Pancreas (tissue), 10 donors: Measurements from ENCODE around the gene GLCE. TPM values are rescaled to one million over a fixed set of nuclear protein-coding genes. Genes with fewer than 3 reads are reported as not detected.
A peak's percentile ranks its signal among the peaks of the same experiment; 100 is the strongest.

Experiments used
- ATAC-seq, 4 donors: fragments of 200-7000 bp; cut with Tn5 transposase; one replicate each; pipeline versions ENCODE4 v1.8.0 to v1.9.1; 2020; ENCODE audit warnings: mild to moderate bottlenecking in 4 of 4, moderate library complexity in 4 of 4
- DNase-seq, 6 donors: peaks; one replicate each; pipeline ENCODE4 v3.0.0-alpha.2; 2020
- FAIRE-seq: peaks from 2 replicates; lab custom pipeline; 2012; peaks lifted over from hg19 to GRCh38; lab: Jason Lieb, UNC
- H3K27ac ChIP-seq, 4 donors: fragments of 200-600 bp; sonication (generic); 1 replicate in 3 of 4; 2 replicates in 1 of 4; pipeline versions ENCODE4 v1.5.0 to v1.8.0; 2020
- H3K27me3 ChIP-seq, 4 donors: fragments of 200-600 bp; one replicate each; pipeline ENCODE4 v1.8.0; 2021
- H3K36me3 ChIP-seq, 3 donors: fragments of 200-600 bp; sonication (generic) in 1 of 3; one replicate each; pipeline versions ENCODE4 v1.5.0 to v1.8.0; 2020 to 2021
- H3K4me1 ChIP-seq, 3 donors: fragments of 200-600 bp; one replicate each; pipeline ENCODE4 v1.8.0; 2021
- H3K4me3 ChIP-seq, 4 donors: fragments of 200-600 bp; sonication (generic) in 2 of 4; one replicate each; pipeline versions ENCODE4 v1.5.0 to v1.8.0; 2020 to 2021
- H3K9me3 ChIP-seq, 4 donors: fragments of 200-600 bp; one replicate each; pipeline ENCODE4 v1.8.0; 2021
- WGBS, 2 donors: extraction: QIAGEN DNeasy Blood & Tissue Kit; methylation state at CpG; one replicate each; pipeline ENCODE4 v1.1.7; 2013; 5-methylcytosine and 5-hydroxymethylcytosine counted together
- intact Hi-C, 3 donors: fragments of 100-400 bp; cut with DNase I; formaldehyde crosslinking; loops; one replicate each; pipeline versions ENCODE4 v1.11.1 to v1.14.2; 2022
- polyA plus RNA-seq, 2 donors: library from polyadenylated mRNA; stranded (reverse); fragments of 200-250 nt; gene quantifications; one replicate each; pipeline ENCODE4 v1.2.3, GENCODE V29; 2013
- total RNA-seq, 6 donors: library from RNA; stranded (reverse); fragmentation: NEBNext Ultra II Directional in 4 of 6; extraction: Animal tissue kit (Norgen Biotek cat#: 25700) in 4 of 6; gene quantifications; one replicate each; pipeline versions ENCODE4 v1.2.1 to v1.2.4, GENCODE V29; 2021 to 2023
- TF ChIP-seq, protein P1 (sequence below), 4 donors: fragments of 200-600 bp; sonication (generic) in 3 of 4; IDR thresholded peaks; one replicate each; pipeline versions ENCODE4 v1.5.0 to v1.8.0; 2021; ENCODE audit warnings: antibody characterized with exemption in 4 of 4
- donor health status: healthy with polysubstance abuse.
- donor health status: DM: no; HTN: no; CAD: no; lungs with moderate emphysema.
- donor health status: DM: no; HTN: no; CAD: no.
- donor health status: control.
- donor health status: control.
- donor health status: Bipolar disorder and iron deficiency.
- donor health status: DM: yes; HTN: yes; CAD: no.
- donor health status: DM: no; HTN: no; CAD: no.
- donor health status: DM: no; HTN: no; CAD: no.
- donor health status: DM: yes; HTN: yes; CAD: no.

The GLCE gene
- total and polyA plus RNA-seq, 8 donors: 2.7 to 10.8 (median 5.9) TPM

DNA sequence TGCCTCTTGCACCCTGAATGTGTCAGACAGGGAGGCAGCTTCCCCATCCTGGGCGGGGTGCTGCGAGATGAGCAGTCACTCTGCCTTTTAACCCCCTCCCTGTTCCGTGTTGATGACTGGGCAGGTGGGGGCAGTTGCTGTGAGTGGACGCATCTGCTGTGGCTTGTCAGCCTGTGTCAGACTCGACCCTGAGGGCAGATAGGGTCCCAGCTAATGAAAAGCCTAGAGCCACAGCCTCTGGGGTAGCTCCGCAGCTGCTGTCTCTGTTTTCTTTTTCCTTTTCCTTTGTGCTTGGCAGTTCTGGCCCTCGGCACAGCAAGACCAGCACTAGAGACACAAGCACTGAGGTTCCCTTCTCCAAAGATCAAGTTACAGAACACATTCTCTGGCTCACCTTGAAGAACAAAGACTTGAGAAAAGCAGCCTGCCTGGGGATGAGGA lies 43.0 kb upstream of the GLCE start:
- Histone ChIP-seq H3K36me3 (no peaks in the 10 kb centered on the region), H3K27ac (no peak overlapping the region), H3K4me1 (no peaks in the 10 kb centered on the region), H3K9me3 (no peaks in the 10 kb centered on the region), H3K4me3 (no peak overlapping the region), H3K27me3 (no peaks in the 10 kb centered on the region)
- FAIRE-seq (no peak), DNase-seq (no peak), ATAC-seq (no peak)
- 47% methylated on average over 7 of the region's 7 CpGs for WGBS, 2 donors
- TF ChIP-seq, protein P1, sequence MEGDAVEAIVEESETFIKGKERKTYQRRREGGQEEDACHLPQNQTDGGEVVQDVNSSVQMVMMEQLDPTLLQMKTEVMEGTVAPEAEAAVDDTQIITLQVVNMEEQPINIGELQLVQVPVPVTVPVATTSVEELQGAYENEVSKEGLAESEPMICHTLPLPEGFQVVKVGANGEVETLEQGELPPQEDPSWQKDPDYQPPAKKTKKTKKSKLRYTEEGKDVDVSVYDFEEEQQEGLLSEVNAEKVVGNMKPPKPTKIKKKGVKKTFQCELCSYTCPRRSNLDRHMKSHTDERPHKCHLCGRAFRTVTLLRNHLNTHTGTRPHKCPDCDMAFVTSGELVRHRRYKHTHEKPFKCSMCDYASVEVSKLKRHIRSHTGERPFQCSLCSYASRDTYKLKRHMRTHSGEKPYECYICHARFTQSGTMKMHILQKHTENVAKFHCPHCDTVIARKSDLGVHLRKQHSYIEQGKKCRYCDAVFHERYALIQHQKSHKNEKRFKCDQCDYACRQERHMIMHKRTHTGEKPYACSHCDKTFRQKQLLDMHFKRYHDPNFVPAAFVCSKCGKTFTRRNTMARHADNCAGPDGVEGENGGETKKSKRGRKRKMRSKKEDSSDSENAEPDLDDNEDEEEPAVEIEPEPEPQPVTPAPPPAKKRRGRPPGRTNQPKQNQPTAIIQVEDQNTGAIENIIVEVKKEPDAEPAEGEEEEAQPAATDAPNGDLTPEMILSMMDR (IDR thresholded peaks at IDR 0.05): no peak
- intact Hi-C loops: no loop called here

DNA sequence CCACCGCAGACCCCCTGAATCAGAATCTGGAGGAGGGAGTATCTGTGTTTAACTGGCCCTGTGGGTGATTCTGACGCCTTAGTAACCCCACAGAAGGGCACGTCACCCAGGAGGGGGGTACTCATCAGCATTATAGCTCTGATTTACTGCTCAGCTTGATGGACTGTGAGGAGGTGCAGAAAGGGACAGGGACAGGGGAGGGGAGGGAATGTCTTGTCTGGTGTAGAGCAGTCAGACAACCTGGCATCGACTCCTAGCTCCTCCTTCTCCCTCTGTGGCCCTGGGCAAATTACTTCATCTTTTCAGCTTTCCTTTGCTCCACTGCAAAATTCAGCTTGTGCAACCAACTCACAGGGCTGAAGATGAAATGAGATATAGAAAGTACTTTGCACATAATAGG lies 42.3 kb upstream of the GLCE start:
- TF ChIP-seq, protein P1 (IDR thresholded peaks at IDR 0.05): no peak
- intact Hi-C loops: no loop called here
- DNase-seq: no peak
- H3K27ac ChIP-seq: no peak overlapping the region
- H3K27me3 ChIP-seq: no peaks in the 10 kb centered on the region
- no peaks in the 10 kb centered on the region for H3K36me3 ChIP-seq
- ATAC-seq: peak in 1 of 4 donors; percentile 37
- no peak overlapping the region for H3K4me3 ChIP-seq
- H3K4me1 ChIP-seq: no peaks in the 10 kb centered on the region
- no peaks in the 10 kb centered on the region for H3K9me3 ChIP-seq
- FAIRE-seq: no peak
- 40 to 55% methylated on average over 4 of the region's 4 CpGs for WGBS, 2 donors

DNA sequence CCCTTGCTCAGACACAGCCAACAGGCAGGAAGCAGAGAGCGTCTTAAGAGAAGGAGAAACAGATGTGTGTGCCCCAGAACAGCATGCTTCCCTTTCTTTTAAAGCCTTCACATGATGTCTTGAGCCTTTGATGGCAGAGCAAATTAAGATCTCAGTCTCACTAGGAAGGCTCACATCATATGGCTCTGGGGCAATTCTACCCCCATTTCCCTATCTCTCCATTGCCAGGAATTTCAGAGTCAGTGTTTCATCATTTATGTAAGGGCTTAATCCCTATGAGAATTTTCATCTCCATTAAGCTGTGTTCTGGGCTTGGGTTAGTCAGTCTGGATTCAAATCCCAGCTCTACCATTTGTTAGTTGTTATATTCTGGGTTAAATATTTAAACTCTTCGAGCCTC lies 41.4 kb upstream of the GLCE start:
- intact Hi-C loops: no loop called here
- Histone ChIP-seq H3K27me3 (no peaks in the 10 kb centered on the region), H3K9me3 (no peaks in the 10 kb centered on the region), H3K4me1 (no peaks in the 10 kb centered on the region), H3K27ac (no peak overlapping the region), H3K4me3 (no peak overlapping the region), H3K36me3 (no peaks in the 10 kb centered on the region)
- ATAC-seq (no peak), DNase-seq (no peak), FAIRE-seq (no peak)
- 77 to 85% methylated on average over 2 of the region's 2 CpGs for WGBS, 2 donors
- TF ChIP-seq, protein P1 (IDR thresholded peaks at IDR 0.05): no peak

DNA sequence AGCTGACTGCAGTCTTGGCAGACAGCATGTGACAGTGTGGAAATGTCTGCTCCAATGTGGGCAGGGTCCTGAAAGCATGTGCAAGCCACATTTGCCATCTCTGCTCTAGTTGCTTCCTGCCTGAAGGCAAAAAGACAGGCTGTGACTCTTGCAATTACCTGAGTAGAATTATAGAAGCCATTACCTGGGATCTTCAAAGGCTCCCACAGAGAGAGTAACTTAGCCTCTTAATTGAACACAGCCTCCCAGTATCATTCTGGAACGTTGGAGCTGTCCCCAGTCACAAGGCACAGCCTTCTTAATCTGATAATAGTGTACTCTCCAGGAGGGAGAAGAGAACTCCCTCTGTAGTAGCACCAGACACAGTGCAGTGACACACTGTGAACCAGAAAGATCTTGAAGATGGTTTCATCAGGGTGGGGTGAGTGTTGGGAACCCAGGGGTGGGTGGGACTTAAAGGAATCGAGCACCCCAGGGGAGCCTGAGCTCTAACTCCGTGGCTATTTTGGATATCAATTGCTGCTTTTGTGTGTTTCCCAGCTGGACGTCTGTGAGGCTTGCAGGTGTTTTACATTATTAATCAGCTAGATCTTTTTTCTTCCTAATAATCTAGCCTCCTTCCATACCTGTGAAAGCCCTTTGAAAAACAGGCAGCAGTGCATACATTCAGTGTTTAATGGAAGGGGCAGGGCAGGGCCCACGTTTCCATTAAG lies 40.6 kb upstream of the GLCE start:
- H3K9me3 ChIP-seq: no peaks in the 10 kb centered on the region
- 45 to 46% methylated on average over 5 of the region's 5 CpGs for WGBS, 2 donors
- no peaks in the 10 kb centered on the region for H3K36me3 ChIP-seq
- DNase-seq: no peak
- ATAC-seq: no peak
- TF ChIP-seq, protein P1 (IDR thresholded peaks at IDR 0.05): no peak
- FAIRE-seq: no peak
- intact Hi-C loops: no loop called here
- H3K4me1 ChIP-seq: no peaks in the 10 kb centered on the region
- no peak overlapping the region for H3K27ac ChIP-seq
- no peak overlapping the region for H3K4me3 ChIP-seq
- H3K27me3 ChIP-seq: no peaks in the 10 kb centered on the region

DNA sequence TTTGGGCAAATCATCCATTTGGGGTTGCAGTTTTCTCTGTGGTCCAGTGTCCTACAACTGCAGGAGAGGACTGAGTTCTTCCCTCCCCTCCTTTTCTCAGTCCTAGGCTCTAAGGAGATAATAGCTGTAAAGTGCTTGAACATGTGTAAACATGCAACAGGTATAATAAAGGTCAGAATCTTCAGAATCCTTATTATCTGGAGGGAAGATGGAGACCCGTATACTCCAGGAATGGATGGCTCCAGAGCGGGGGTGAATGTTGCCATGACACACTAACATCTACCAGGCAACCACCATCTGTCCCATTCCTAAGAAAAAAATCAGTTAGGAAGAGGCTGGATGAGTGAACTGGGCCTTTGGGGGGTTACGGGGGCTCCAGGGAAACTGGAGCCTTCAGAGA lies 39.7 kb upstream of the GLCE start:
- 85 to 94% methylated on average over 3 of the region's 3 CpGs for WGBS, 2 donors
- Histone ChIP-seq H3K4me3 (no peak overlapping the region), H3K27me3 (no peaks in the 10 kb centered on the region)

More for the DNA sequence above, 39.7 kb upstream of the GLCE start:
- Histone ChIP-seq H3K27ac (no peak overlapping the region), H3K9me3 (no peaks in the 10 kb centered on the region), H3K36me3 (no peaks in the 10 kb centered on the region), H3K4me1 (no peaks in the 10 kb centered on the region)
- DNase-seq (no peak), ATAC-seq (no peak), FAIRE-seq (no peak)
- intact Hi-C loops: no loop called here
- TF ChIP-seq, protein P1 (IDR thresholded peaks at IDR 0.05): no peak
